ENCODE measurements around the gene ANKS3. TPM values are rescaled to one million over a fixed set of nuclear protein-coding genes. Genes with fewer than 3 reads are reported as not detected.

The ANKS3 gene
- total RNA-seq, 1 experiment from 2014 or later = 12.8 TPM

DNA sequence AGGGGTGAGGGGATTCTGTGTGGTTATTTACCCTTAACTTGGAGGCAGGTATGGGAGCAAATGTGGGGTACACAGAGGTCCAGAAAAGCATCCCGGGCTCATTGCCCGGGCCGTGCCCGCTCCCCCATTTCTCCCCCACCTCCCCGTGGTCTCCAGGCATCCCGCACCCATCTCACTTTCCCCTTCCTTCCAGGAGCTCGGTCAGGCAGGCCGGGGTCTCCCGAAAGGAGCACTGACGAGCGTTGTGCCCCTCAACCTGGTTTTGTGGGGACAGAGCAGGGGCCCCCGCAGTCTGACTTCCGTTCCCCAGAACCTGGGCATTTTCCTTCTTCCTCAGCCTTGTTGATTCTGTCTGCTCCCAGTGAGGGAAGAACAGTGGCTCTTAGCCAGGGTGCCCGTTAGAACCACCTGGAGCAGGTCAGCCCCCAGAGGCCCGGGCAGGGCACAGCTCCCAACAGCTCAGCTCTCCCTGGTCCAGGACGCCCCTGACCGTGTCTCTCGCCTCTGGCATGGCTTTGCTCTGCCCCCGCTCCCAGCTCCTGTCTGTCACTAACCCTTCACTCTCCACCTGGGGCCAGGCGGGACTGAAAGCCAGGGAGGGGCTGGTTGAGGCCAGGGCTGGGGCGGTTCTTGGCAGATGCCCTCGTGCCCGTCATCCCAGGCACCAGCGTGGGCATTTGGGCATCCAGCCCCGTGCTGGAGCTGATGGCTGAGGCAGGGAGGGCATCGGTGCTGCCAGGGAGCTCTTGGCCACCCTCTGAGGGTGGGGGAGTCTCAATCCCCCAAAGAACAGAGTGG, 53.2 kb downstream of the ANKS3 start:
- DNase-seq (ENCODE audit: low spot score) = peak; percentile 92
- in situ Hi-C loops (cut with HindIII; ENCODE audit: low sequenced_read_pairs) = loop anchor here (25.0 kb wide), 1 partner anchor 169 kb away; no protein-coding TSS in a partner anchor

DNA sequence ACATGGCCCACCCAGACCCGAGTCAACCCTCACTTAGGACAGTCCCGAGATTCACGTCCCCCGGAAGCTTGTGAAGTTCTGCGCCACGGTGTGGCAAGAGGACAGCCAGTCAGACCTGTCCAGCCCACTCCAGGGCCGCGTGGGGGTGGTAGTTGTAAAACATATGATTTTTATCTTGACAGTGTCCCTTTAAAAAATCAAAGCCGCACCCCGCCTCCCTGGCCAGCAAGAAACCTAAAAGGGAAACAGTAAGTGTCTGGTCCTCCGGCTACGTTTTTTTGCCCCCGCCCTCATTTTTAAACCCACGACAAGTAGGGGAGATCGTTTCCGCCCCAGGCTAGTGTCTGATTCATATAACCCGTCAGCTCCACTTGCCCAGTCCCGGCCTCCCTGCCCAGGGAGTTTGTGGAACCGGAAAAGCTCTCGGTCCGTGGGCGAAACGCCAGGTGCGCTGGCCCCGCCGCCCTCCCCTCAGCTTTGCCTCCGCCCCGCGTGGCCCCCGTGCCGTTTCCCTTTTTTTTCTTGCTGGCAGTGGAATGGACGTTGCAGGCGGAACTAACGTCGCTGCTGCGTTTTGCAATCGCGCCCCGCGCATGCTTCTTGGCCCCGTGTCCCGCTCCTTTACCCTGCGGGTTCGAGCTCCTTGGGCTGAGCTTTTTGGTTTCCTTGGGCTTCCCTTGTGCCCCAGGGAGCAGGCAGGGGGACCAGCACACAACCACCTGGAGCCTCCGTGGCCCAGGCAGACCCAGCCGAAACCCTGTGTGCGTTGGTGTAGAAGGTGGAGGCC, 54.0 kb downstream of the ANKS3 start:
- in situ Hi-C loops (cut with HindIII; ENCODE audit: low sequenced_read_pairs) = loop anchor here (25.0 kb wide), 1 partner anchor 168 kb away; no protein-coding TSS in a partner anchor
- peak; percentile 74 for DNase-seq (ENCODE audit: low spot score)

DNA sequence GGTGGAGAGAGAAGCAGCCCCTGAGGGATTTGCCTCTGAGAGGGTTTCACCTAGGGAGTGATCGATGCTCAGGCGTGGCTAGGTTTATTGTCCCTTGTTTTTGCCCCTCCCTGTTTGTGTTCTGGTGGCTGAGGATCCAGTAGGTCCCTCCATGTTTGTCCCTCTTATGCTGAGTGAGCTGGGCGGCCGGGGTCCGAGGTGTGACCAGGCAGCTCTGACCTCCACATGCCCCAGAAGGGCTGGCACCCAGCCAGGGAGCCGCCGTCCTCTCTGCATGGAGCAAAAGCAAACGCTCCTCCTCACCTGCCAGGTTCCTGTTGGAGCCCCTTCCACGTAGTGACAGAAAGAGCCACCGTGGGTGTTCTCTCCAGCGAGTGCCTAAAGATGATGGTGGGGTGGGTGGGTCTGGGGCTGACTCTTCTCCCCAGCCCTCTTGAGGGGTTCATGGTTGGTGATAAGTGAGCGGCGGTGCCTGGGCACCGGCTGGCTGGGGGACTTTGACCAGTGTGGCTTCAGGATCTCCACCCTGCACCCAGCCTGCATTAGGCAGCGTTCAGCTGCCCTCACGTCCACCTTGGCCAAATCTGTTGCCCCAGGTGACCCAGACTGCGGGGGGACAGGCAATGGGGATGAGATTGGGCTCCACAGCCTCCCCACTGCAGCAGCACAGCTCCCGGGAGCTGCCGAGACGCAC, 54.8 kb downstream of the ANKS3 start:
- no peak for DNase-seq (ENCODE audit: low spot score)
- in situ Hi-C loops (cut with HindIII; ENCODE audit: low sequenced_read_pairs) = loop anchor here (25.0 kb wide), 1 partner anchor 167 kb away; no protein-coding TSS in a partner anchor

DNA sequence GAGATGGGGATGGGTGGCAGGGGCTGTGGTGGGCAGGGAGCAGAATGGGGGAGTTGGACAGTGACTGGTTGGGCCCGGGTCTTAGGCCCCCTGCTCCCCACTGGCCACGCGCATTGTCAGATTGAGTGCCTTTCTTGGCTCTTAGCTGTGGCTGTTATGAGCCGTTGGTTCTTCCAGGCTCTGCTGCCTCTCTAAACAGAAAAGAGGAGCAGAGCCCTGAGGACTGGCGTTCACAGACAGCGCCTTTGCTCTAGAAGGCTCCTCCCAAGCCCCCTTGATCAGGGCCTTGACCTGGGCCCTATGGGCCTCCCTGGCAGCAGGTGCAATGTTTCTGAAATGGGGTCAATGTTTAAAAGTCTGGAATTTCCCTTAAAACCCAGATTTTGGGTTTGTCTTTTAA, 55.5 kb downstream of the ANKS3 start:
- no peak for DNase-seq (ENCODE audit: low spot score)
- in situ Hi-C loops (cut with HindIII; ENCODE audit: low sequenced_read_pairs) = loop anchor here (25.0 kb wide), 1 partner anchor 166 kb away; no protein-coding TSS in a partner anchor

DNA sequence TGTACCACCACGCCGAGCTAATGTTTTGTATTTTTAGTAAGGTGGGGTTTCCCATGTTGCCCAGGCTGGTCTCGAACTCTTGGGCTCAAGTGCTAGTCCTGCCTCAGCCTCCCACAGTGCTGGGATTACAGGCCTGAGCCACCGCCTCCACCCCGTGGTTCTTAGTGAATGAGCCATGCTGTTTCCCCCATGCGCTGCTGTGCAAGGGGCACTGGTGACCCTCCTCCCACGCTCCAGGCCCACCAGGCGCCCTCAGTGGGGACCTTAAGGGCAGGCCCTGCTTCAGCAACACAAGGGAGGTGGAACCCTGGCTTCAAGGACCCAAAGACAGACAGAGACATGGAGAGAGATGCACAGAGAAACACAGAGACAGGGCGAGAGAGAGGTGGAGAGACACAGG, 56.1 kb downstream of the ANKS3 start:
- in situ Hi-C loops (cut with HindIII; ENCODE audit: low sequenced_read_pairs) = loop anchor here (25.0 kb wide), 1 partner anchor 166 kb away; no protein-coding TSS in a partner anchor

DNA sequence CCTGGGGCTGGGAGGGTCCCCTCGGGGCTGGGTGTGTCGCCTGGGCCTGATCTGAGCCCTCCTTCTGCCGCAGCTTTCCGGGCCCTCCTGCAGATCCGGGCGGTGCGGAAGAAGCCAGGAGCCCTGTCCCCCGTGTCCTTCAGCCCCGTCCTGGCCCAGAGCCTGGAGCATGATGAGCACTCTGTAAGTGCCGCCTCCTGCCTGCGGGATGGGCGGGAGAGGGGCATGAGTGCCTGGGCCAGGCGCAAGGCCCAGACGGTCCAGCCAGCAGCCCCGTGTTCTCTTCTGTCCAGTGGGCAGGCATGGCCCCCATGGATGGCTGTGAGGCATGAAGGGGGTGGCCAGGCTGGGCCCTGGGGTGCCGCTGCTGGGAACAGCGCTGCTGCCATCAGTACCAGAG, 56.7 kb downstream of the ANKS3 start:
- in situ Hi-C loops (cut with HindIII; ENCODE audit: low sequenced_read_pairs) = loop anchor here (25.0 kb wide), 1 partner anchor 165 kb away; no protein-coding TSS in a partner anchor
- no peak for DNase-seq (ENCODE audit: low spot score)

More for the DNA sequence above, 56.1 kb downstream of the ANKS3 start:
- no peak for DNase-seq (ENCODE audit: low spot score)

DNA sequence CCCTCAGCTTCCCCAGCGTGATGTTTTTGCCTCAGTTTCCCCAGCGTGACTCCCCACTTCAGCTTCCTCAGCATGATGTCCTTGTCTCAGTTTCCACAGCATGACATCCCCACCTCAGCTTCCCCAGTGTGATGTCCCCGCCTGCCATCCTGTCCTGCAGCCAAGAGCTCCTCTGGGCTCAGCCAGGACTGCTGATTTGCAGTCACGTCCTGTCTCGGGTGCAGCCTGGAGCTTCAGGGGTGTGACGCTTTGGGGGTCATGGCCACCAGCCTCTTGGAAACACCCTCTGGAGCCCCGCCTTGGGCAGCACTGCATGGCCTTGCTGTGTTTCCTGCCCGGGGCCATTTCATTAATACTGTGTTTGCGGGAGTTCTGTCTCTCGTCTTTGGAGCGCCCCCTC, 57.2 kb downstream of the ANKS3 start:
- in situ Hi-C loops (cut with HindIII; ENCODE audit: low sequenced_read_pairs) = loop anchor here (25.0 kb wide), 1 partner anchor 165 kb away; no protein-coding TSS in a partner anchor
- DNase-seq (ENCODE audit: low spot score) = no peak

DNA sequence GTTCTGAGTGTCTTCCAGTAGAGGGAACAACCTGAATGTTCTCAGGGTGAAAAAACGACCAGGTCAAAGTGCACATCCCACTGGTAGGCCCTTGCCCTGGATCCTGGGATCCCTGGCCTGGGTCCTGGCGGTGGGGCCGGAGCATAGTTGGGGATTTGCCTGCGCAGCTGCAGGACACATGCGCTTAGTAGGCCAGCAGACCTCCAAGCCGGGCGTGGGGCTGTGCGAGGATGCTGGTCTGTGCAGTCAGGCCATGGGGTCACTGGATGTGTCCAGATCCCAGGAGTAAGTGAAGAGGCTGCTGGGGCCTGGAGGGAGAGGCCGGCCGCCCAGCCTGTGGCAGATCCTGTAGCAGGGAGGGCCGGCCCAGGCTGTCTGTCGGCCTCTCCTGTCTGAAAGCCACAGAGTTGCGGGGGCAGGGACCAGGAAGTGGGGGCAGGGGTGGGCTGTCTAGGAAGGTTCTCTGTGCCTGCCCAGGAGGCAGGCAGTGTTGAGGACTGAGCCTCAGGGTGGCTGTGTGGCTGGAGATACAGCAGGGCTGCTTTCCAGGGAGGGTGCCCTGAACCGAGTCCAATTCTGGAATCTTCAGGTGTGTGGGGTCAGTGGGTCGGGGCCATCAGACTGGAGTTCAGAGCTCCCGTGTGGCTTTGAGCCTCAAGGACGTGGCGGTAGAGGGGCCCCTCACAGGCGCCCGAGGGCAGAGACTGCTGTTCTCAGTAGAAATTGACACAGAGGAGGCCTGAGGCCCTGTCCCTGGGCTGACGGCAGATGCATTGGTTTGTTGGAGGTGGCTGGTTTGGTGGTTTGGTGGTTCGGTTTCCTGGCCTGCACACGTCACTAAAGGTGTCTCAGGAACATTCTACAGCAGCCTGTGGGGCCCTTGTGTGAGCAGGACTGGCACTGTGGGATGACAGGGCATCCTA, 57.9 kb downstream of the ANKS3 start:
- in situ Hi-C loops (cut with HindIII; ENCODE audit: low sequenced_read_pairs) = loop anchor here (25.0 kb wide), 1 partner anchor 164 kb away; no protein-coding TSS in a partner anchor
- no peak for DNase-seq (ENCODE audit: low spot score)

DNA sequence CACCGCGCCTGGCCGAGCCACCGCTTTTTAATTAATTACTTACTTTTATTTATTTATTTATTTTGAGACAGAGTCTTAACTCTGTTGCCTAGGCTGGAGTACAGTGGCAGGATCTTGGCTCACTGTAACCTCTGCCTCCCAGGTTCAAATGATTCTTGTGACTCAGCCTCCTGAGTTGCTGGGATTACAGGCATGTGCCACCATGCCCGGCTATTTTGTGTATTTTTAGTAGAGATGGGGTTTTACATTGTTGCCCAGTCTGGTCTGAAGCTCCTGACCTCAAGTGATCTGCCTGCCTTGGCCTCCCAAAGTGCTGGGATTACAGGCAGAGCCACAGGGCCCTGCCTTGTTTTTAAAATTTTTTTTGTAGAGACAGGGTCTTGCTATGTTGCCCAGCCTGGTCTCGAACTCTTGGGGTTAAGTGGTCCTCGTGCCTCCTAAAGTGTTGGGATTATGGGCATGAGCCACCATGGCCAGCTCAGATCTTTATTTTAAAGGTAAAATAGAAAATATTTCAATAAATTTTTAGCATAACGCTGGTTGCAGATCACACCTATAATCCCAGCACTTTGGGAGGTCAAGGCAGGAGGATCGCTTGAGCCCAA, 59.0 kb downstream of the ANKS3 start:
- in situ Hi-C loops (cut with HindIII; ENCODE audit: low sequenced_read_pairs) = loop anchor here (25.0 kb wide), 1 partner anchor 163 kb away; no protein-coding TSS in a partner anchor

DNA sequence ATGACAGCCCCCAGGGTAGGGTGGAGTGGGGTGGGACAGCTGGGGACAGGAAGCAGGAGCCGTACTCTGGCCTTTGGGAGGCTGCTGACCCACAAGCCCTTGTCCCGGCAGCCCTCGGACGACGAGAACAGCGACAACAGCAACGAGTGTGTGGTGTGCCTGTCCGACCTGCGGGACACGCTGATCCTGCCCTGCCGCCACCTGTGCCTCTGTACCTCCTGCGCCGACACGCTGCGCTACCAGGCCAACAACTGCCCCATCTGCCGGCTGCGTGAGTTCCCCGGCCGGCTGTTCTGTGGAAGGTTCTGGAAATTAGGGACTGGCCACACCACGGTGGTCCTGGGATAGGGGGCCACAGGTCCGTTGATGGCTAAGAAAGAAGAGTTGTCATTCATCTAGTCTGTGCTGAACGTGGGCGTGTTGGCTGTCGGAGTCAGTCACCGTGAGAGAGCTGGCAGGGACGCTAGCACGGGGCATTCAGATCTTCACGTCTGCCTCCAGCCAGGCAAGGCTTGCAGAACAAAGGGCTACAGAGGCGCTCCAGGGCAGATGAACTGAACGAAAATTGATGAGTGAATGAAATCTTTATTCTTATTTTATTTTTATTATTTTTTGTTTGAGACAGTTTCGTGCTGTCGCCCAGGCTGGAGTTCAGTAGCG, 60.6 kb downstream of the ANKS3 start:
- peak; percentile 75 for DNase-seq (ENCODE audit: low spot score)
- in situ Hi-C loops (cut with HindIII; ENCODE audit: low sequenced_read_pairs) = no loop called here

More for the DNA sequence above, 59.0 kb downstream of the ANKS3 start:
- DNase-seq (ENCODE audit: low spot score) = no peak

DNA sequence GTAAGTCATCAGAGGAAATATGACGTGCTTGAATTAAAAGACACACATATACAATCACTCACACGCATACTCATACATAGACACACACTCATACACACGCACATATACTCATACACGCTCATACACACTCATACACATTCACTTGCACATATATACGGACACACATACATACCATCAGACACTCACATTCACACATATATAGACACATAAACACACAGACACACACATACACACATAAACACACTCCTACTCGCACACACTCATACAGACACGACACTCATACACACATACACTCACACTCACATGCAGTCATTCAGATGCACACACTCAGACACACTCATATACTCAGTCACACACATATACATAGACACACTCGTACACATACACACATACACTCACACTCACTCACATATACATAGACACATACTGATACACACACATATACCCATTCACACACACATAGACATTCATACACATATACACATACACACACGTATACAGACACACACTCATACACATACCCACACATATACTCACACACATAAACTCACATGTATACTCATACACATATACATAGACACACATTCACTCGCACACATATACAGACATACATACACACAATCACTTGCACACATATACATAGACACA, 65.6 kb downstream of the ANKS3 start:
- in situ Hi-C loops (cut with HindIII; ENCODE audit: low sequenced_read_pairs) = no loop called here
- no peak for DNase-seq (ENCODE audit: low spot score)

DNA sequence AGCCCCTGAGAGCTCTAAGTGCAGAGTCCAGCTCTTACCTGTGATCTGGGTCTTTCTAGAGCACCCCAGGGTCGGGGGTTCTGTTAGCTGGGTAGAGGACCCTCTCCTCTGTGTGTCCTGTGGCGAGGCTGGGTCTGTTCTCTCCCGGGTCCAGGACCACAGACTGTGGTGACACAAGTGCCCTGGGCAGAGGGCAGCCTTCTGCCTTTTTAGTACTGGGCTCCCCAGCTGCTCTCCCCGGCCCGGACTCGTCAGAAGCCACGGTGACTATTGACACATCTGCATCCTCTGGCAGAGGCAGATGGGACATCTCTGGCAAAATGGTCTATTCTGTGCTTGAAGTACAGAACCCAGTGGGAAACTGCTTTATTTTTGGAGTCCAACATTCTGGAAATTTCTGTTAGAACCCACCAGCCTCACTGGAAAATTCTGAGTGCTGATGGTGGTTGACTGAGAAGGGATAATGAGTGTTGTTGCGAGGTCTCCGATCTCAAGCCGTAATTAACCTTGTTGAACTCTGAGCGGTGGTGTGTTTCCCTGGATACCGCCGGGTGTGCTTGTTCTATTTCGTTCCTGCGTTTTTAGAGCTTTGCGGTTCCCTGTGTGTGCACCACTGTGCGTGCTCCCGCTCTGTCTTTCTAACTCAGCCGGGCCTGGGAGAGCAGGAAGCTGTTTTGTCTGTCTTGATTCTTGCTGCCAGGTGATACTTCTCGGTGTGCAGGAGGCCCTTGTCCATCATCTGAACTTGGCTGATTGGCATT, 66.7 kb downstream of the ANKS3 start:
- no peak for DNase-seq (ENCODE audit: low spot score)
- in situ Hi-C loops (cut with HindIII; ENCODE audit: low sequenced_read_pairs) = no loop called here

DNA sequence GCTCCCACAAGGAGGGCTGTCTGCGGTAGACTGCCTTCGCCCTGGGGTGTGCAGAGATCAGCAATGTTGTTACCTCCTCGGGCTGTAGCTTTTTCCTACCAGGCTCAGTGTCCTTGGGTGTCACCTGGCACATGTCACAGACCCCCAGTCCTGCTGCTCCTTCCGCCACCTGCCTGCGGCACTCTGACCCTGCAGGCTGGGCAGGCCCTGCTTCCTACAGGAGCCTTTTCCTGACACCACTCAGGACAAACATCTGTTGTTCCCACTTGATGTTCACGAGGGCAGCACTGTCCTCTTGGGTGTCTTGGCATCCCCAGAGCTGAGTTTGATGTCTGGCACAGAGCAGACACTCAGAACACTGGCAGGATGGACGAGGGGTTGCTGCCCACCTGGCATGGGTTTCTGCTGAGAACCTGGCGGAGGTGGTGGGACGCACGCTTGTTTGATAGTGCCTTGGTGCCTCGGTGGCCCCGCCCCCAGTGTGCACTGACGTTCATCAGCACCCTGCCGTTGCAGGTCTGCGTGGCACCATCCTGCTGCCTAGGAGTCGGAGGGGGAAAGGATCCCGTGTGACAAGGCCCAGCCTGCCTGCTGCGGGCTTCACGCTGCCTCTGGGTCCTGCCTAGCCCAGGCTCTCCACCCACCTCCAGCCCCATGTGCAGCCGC, 67.4 kb downstream of the ANKS3 start:
- DNase-seq (ENCODE audit: low spot score) = no peak
- in situ Hi-C loops (cut with HindIII; ENCODE audit: low sequenced_read_pairs) = no loop called here

DNA sequence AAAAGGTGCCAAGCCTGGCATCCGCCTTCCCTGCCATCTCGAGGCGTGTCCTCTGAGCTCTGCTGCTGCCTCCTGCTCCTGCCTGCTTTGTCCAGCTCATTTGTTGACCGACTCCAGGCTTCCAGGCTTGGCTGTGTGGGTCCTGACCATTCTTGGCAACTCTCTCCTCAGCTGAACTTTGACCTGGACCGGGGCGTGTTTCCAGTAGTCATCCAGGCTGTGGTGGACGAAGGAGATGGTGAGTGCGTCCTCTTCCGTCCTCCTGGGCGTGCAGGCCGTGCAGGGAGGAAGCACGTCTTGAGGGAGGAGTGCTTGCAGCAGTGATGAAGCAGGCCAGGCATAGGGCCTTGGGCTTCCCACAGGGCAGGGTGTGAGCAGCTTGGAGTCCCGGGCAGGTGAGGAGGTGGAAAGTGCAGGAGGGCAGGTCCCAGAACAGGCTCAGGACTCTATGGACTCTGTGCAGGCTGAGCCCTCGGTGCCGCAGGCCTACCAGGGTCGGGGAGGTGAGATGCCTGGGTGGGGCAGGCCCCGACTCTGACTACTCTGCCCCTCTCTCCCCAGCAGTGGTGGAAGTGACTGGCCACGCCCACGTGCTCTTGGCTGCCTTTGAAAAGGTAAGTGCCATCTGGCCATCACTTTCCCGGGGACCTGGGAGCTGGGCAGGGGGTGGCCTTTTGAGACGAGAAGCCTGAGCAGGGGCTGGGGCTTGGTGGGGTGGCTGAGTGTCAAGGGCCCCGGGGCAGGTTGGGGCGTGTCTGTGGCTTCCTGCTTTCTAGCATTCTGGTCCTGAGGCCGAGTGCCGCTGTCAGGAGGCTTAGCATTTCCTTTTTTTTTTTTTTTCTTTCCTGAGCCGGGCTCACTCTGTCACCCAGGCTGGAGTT, 69.3 kb downstream of the ANKS3 start:
- in situ Hi-C loops (cut with HindIII; ENCODE audit: low sequenced_read_pairs) = no loop called here
- DNase-seq (ENCODE audit: low spot score) = peak; percentile 43

Data from G401 (cell line).